ENCODE results near the gene SUMO4. TPM values are rescaled to one million over a fixed set of nuclear protein-coding genes. Genes with fewer than 3 reads are reported as not detected.

SUMO4 gene
- total RNA-seq, 1 donor from 2014 or later = 0.82 TPM

GRCh38 chr6:149403534-149403933 is 3.5 kb downstream of the SUMO4 start:
- Mint-ChIP-seq H3K27me3 (ENCODE audit: insufficient read depth, low read depth) (peaks cover 2% of the 10 kb centered on the region), H3K4me1 (no peaks in the 10 kb centered on the region), H3K36me3 (peaks cover 51% of the 10 kb centered on the region), H3K9me3 (no peaks in the 10 kb centered on the region), H3K4me3 (no peak overlapping the region), H3K27ac (no peak overlapping the region)
- Histone ChIP-seq H3K4me2 (no peak overlapping the region), H3K9ac (no peak overlapping the region), H3K4me3 (no peak overlapping the region), H3K79me2 (ENCODE audit: low read depth) (no peaks in the 10 kb centered on the region), H3K27me3 (no peaks in the 10 kb centered on the region), H3K36me3 (peaks cover 54% of the 10 kb centered on the region), H3K27ac (no peak overlapping the region), H4K20me1 (ENCODE audit: low read depth) (no peaks in the 10 kb centered on the region), H3K9me3 (ENCODE audit: low read depth) (no peaks in the 10 kb centered on the region), H3F3A (ENCODE audit: low read depth) (no peaks in the 10 kb centered on the region), H3K4me1 (no peaks in the 10 kb centered on the region), H2AFZ (replicated peaks) (no peak overlapping the region)
- TF ChIP-seq EZH2 (IDR thresholded peaks at IDR 0.05) (no peak), EZH2phosphoT487 (IDR thresholded peaks at IDR 0.05) (no peak), CTCF (IDR thresholded peaks at IDR 0.05) (no peak)
- no peak for DNase-seq (ENCODE audit: low spot score)

GRCh38 chr6:149405823-149406765 is 6.0 kb downstream of the SUMO4 start:
- H3K27me3 Mint-ChIP-seq (ENCODE audit: insufficient read depth, low read depth) = no peaks in the 10 kb centered on the region

GRCh38 chr6:149409617-149410016 is 9.6 kb downstream of the SUMO4 start:
- H3K27me3 ChIP-seq = no peaks in the 10 kb centered on the region
- H3K4me3 ChIP-seq = no peak overlapping the region
- DNase-seq (ENCODE audit: low spot score) = no peak
- no peak overlapping the region for H3K4me2 ChIP-seq
- Mint-ChIP-seq H3K9me3 (peaks cover 1% of the 10 kb centered on the region), H3K4me3 (no peak overlapping the region), H3K27ac (no peak overlapping the region), H3K4me1 (no peaks in the 10 kb centered on the region), H3K27me3 (ENCODE audit: insufficient read depth, low read depth) (no peaks in the 10 kb centered on the region), H3K36me3 (peaks cover 27% of the 10 kb centered on the region)
- no peak overlapping the region for H2AFZ ChIP-seq (replicated peaks)
- H4K20me1 ChIP-seq (ENCODE audit: low read depth) = no peaks in the 10 kb centered on the region
- H3F3A ChIP-seq (ENCODE audit: low read depth) = no peaks in the 10 kb centered on the region
- TF ChIP-seq CTCF (IDR thresholded peaks at IDR 0.05) (no peak), EZH2 (IDR thresholded peaks at IDR 0.05) (no peak), EZH2phosphoT487 (IDR thresholded peaks at IDR 0.05) (no peak)
- peaks cover 20% of the 10 kb centered on the region for H3K36me3 ChIP-seq
- no peaks in the 10 kb centered on the region for H3K9me3 ChIP-seq (ENCODE audit: low read depth)
- H3K9ac ChIP-seq = no peak overlapping the region
- H3K79me2 ChIP-seq (ENCODE audit: low read depth) = no peaks in the 10 kb centered on the region
- H3K4me1 ChIP-seq = no peaks in the 10 kb centered on the region
- H3K27ac ChIP-seq = no peak overlapping the region

More at GRCh38 chr6:149405823-149406765, 6.0 kb downstream of the SUMO4 start:
- H3K27me3 ChIP-seq = no peaks in the 10 kb centered on the region
- no peak overlapping the region for H3K4me2 ChIP-seq
- H3K4me1 Mint-ChIP-seq = no peaks in the 10 kb centered on the region
- no peaks in the 10 kb centered on the region for H3K79me2 ChIP-seq (ENCODE audit: low read depth)
- no peaks in the 10 kb centered on the region for H3K9me3 ChIP-seq (ENCODE audit: low read depth)
- peaks cover 36% of the 10 kb centered on the region for H3K36me3 ChIP-seq
- H4K20me1 ChIP-seq (ENCODE audit: low read depth) = no peaks in the 10 kb centered on the region
- H3K4me3 Mint-ChIP-seq = no peak overlapping the region
- peaks cover 40% of the 10 kb centered on the region for H3K36me3 Mint-ChIP-seq
- H3K4me3 ChIP-seq = no peak overlapping the region
- H3F3A ChIP-seq (ENCODE audit: low read depth) = no peaks in the 10 kb centered on the region
- no peaks in the 10 kb centered on the region for H3K4me1 ChIP-seq
- no peak overlapping the region for H3K9ac ChIP-seq
- no peak overlapping the region for H3K27ac Mint-ChIP-seq
- TF ChIP-seq EZH2 (IDR thresholded peaks at IDR 0.05) = no peak
- no peak for TF ChIP-seq CTCF (IDR thresholded peaks at IDR 0.05)
- no peak for TF ChIP-seq EZH2phosphoT487 (IDR thresholded peaks at IDR 0.05)
- no peak overlapping the region for H2AFZ ChIP-seq (replicated peaks)
- DNase-seq (ENCODE audit: low spot score) = no peak
- H3K9me3 Mint-ChIP-seq = no peaks in the 10 kb centered on the region
- no peak overlapping the region for H3K27ac ChIP-seq

Data from neural progenitor cell (in vitro differentiated cells).